Neural cell (in vitro differentiated cells): ENCODE results near the gene SLC25A26.

Experiments used
- CTCF ChIP-seq: fragments of 450-650 bp; IDR thresholded peaks from 2 replicates; pipeline ENCODE4 v1.5.1; 2014; ENCODE audit warnings: antibody characterized with exemption, mild to moderate bottlenecking, moderate library complexity; ENCODE audit not compliant: poor library complexity, severe bottlenecking
- EP300 ChIP-seq: fragments of 450-650 bp; conservative IDR thresholded peaks from 2 replicates; pipeline ENCODE4 v1.6.1; 2014; ENCODE audit warnings: antibody characterized with exemption, mild to moderate bottlenecking, moderate library complexity; ENCODE audit not compliant: poor library complexity, severe bottlenecking
- EZH2 ChIP-seq: fragments of 200-600, 300-800 bp; shearing (Covaris generic), sonication (generic); IDR thresholded peaks from 2 replicates; pipeline ENCODE4 v1.6.1; 2014; ENCODE audit warnings: antibody characterized with exemption, low read length, borderline replicate concordance, mild to moderate bottlenecking; ENCODE audit not compliant: insufficient read depth, poor library complexity, severe bottlenecking
- POLR2AphosphoS5 ChIP-seq: IDR thresholded peaks from 2 replicates; pipeline ENCODE4 v1.6.1; 2012
- TAF1 ChIP-seq: IDR thresholded peaks from 2 replicates; pipeline ENCODE4 v1.6.1; 2012; ENCODE audit warnings: low read depth

- TF ChIP-seq CTCF (no peak), POLR2AphosphoS5 (no peak), EZH2 (no peak), TAF1 (no peak), EP300 (no peak)
Observed at GRCh38 chr3:66409771-66410754, 189.3 kb downstream of the SLC25A26 start.
